GM21360 (cell line): ENCODE results near the gene CDY2A.
"Not testable (repeated sequence)": the region's sequence is repeated elsewhere in the genome, so short reads cannot be mapped to it uniquely, and the experiment has no call there.

Source experiments
- ATAC-seq: cut with Tn5 transposase; IDR thresholded peaks from one replicate; pipeline ENCODE4 v1.9.1; 2021; ENCODE audit warnings: mild to moderate bottlenecking, moderate library complexity; ENCODE audit not compliant: unreplicated experiment

Gene CDY2A

DNA sequence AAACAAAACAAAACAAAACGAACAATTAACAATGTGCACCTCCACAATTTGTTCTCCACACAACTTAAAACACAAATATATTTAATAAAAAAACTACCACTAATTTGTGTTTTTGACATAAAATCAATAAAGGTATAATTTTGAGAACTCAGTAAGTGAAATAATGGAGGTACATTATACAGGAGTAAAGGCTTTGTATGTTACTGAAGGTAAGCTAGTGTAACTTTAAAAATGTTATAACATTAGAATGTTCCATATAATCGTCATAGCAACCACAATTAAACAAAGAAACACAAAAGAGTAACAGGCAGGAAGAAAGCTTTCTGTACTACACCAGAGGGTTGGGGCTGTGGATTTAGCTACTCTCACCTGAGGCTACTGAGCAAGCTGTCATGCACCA lies at the start of gene CDY2A:
CDY2A (plus strand) TSS at position 301 of the 400 bp plus-strand sequence. CDS start 328 bp downstream, outside the sequence.
- not testable (repeated sequence) for ATAC-seq

DNA sequence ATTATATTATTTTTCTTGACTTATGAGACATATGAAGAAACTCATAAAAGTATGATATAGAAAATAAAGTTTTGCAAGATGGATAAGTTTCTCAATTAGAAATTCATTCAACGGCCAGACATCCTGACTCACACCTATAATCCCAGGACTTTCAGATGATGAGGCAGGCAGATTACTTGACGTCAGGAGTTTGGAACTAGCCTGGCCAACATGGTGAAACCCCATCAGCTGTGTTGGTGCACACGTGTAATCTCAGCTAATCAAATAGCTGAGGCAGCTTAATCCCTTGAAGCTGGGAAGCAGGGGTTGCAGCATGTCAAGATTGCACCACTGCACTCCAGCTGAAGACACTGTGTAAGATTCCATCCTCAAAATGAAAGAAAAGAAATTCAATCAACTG lies 28.0 kb upstream of the CDY2A start:
- ATAC-seq: not testable (repeated sequence)

DNA sequence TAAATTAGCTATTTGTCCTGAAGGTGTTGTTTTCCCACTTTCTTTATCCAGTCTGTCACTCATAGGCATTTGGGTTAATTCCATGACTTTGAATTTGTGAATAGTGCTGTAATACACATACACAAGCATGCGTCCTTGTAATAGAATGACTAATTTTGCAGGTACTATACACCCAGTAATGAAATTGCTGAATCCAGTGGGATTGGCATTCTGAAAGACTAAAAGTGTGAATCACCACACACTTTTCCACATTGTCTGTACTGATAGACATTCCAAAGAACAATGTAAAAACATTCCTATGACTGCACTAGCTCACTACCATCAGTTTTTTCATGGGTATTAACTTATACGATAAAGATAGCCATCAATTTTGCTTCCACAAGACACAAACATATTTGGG lies 27.3 kb upstream of the CDY2A start:
- not testable (repeated sequence) for ATAC-seq

- ATAC-seq: not testable (repeated sequence)
Measured at GRCh38 chrY:18023897-18024296, 1.7 kb upstream of the CDY2A start.

DNA sequence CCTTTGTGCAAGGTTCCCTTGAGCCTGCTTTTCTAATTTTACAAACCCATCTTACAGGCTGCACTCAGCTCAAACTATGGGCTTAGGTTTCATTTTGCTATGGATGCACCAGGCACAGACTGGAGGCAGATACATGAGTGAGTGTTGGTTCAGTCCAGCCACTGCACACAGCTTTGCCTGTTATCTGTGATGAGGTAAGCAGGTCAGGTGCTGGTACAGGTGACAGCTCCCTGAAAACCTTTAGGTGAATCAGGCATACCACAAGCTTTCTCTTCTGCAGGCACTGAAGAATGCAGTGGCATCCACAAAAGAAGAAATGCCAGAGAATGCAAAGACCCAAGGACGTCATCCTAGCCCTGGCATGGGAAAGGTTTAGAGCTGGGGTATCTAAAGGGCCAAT lies 3.3 kb downstream of the CDY2A start:
- ATAC-seq: not testable (repeated sequence)

GRCh38 chrY:18030178-18030577 lies 4.6 kb downstream of the CDY2A start:
- not testable (repeated sequence) for ATAC-seq

DNA sequence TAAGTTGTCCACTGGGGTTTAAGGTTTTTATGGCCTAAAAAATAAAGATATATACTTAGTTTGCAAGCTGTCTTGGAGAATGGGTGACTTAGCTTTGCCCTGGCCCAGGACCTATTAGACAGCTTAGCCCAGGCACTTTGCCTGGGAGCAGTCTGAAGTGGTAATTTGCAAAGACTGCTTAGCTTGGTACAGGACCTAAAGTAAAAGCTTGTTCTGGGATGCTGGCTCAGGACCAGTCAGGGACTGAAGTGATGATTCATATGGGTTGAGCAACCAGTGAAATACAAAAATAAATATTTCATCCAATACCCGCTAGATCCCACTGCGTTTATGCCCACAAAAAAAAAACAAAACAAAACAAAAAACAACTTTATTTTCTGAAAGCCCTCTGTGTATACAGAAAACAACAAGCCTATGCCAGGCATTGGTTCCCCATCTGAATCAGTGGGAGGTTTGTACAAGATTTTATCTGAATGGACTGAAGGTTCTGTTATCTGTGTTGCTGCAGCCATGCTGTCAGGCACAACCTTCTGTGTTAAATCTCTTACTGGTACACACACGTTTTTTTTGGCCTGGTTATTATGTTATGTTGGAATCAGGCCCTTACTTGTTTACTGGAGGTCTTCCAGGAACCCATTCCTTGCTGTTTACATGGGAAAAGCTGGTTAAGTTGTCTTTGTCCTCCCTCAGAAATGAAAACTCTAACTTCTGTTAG lies 8.7 kb downstream of the CDY2A start:
- not testable (repeated sequence) for ATAC-seq

DNA sequence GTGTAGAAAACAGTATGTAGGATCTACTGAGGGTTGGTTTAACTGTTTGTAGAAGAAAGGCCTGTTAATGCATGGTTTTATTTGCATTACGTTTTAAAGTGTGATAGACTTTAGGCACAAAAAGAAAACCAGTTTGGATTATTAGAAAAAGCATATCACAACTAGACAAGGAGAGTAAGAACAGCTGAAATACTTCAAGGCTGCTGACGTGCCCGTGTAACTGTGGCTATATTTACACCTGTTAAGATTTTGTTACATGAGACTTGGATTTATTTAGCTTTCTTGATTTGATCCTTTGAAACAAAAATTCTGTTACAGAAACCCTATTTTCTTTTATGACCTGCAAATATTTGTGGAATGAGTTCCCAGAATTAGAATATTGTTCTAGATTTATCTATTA lies 9.3 kb downstream of the CDY2A start:
- ATAC-seq: not testable (repeated sequence)

DNA sequence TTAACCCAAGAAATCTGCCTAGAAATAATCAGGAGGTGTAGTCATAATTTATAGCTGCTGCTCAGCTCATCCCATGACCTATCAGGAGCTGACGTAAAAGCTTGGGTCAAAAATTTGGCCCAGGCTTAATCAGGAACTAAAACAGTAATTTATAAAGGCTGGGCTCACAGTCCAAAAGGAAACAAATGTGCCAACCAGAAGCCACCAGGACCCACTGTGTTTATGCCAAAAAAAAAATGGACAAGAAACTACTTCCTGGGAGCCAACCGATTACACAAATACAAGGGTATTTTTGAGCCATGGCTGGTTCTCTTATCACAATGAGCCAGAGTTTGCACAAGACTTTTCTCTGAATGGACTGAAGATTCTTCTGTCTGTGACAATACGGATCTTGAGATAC lies 19.4 kb downstream of the CDY2A start:
- ATAC-seq: not testable (repeated sequence)

DNA sequence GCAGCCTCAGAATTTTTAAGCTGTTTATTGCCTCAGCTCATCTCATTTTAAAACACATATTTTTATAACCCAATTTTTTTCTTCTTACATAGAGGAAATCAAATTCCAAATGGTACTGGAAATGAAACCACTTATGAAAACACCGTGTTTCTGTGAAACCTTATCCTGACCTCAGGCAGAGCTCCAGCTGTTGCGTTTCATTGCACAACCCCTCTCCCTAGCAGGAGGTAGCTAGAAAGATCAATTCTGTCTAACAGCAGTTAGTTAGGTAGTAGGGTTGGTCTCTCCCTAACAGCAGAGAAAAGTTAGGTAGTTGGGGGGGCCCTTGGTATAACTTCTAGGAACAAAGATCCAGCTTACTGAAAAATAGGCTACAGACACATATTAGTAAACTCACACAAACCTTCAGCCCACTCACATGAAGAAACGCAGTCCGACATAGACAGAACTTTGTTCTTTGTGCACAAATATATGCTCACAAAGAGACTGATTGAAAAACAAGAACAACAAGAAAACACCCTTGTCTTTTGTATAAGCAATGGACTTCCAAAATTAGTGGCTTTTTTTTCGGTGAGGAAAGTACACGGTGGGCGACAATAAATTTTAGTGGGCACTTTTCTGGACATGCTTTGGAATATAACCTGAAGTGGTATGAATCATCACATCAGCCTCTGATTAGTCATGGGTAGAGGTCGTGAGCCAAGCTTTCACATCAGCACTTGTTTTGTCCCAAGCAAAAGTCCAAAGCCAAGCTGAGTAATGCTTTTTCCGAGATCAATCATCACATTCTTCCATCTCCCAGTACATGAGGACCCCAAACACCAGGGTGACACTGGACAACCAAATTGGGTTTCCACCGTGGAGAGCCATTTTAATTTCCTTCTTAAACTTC lies 22.8 kb downstream of the CDY2A start:
- ATAC-seq: not testable (repeated sequence)

- not testable (repeated sequence) for ATAC-seq
Measured at GRCh38 chrY:18049061-18049460, 23.5 kb downstream of the CDY2A start.

DNA sequence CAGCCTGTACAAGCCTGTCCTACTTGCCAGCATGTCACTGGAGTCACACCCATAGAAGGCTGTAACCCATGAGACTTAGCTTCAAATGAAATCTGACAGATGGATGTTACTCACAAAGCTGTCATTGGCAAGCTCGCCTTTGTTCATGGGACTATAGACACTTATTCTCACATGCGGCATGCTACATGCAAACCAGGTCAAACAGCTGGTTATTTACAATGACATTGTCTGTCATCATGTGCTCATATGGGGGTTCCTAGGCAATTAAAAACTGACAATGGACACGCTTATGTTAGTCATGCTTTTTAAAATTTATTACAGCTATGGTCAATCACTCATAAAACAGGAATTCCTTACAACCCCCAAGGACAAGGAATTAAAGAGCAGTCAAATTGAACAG lies 30.9 kb downstream of the CDY2A start:
- ATAC-seq: not testable (repeated sequence)

DNA sequence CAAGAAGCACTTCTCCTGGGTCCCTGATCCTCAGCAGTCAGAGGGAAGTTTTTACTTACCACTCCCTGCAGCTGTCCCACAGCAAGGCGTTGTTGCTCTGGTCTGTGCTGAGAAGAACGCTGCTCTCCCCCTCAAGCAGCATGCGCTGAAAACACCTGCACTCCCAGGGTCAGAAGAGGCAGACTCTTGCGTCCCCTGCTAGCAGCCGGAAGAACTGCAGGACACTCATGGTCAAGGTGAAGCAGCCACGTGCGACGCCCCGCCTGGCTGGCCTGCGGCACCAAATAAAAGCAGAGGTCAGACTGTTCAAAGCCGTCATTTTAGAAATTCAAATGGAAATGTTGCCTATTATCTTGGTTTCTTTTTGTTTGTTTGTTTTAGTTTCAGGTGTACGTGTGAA lies 47.9 kb downstream of the CDY2A start:
- ATAC-seq: not testable (repeated sequence)
